ENCODE measurements around the gene SPSB4.
A peak's percentile ranks its signal among the peaks of the same experiment; 100 is the strongest.

The SPSB4 gene

GRCh38 chr3:141152801-141153678 is 101.9 kb downstream of the SPSB4 start:
- DNase-seq (ENCODE audit: low read depth) = no peak

GRCh38 chr3:141153679-141153966 is 102.5 kb downstream of the SPSB4 start:
- no peak for DNase-seq (ENCODE audit: low read depth)

- no peak for DNase-seq (ENCODE audit: low read depth)
These were observed 113.7 kb downstream of the SPSB4 start for GRCh38 chr3:141164852-141165251.

- DNase-seq (ENCODE audit: low read depth) = no peak
These were observed 116.5 kb downstream of the SPSB4 start for GRCh38 chr3:141167681-141168080.

- DNase-seq (ENCODE audit: low read depth) = no peak
These were observed 119.6 kb downstream of the SPSB4 start for GRCh38 chr3:141170678-141171295.

GRCh38 chr3:141174674-141175073 is 123.5 kb downstream of the SPSB4 start:
- no peak for DNase-seq (ENCODE audit: low read depth)

- no peak for DNase-seq (ENCODE audit: low read depth)
These were observed 125.6 kb downstream of the SPSB4 start for GRCh38 chr3:141176775-141177174.

- DNase-seq (ENCODE audit: low read depth) = no peak
These were observed 126.9 kb downstream of the SPSB4 start for GRCh38 chr3:141178026-141178425.

- no peak for DNase-seq (ENCODE audit: low read depth)
These were observed 127.4 kb downstream of the SPSB4 start for GRCh38 chr3:141178551-141178950.

- DNase-seq (ENCODE audit: low read depth) = no peak
These were observed 128.8 kb downstream of the SPSB4 start for GRCh38 chr3:141179983-141180382.

GRCh38 chr3:141181196-141181595 is 130.0 kb downstream of the SPSB4 start:
- no peak for DNase-seq (ENCODE audit: low read depth)

GRCh38 chr3:141181819-141182218 is 130.7 kb downstream of the SPSB4 start:
- DNase-seq (ENCODE audit: low read depth) = no peak

- no peak for DNase-seq (ENCODE audit: low read depth)
These were observed 132.5 kb downstream of the SPSB4 start for GRCh38 chr3:141183606-141184005.

- DNase-seq (ENCODE audit: low read depth) = no peak
These were observed 133.3 kb downstream of the SPSB4 start for GRCh38 chr3:141184430-141184829.

- no peak for DNase-seq (ENCODE audit: low read depth)
These were observed 140.1 kb downstream of the SPSB4 start for GRCh38 chr3:141191097-141191749.

GRCh38 chr3:141192345-141192744 is 141.2 kb downstream of the SPSB4 start:
- peak; percentile 92 for DNase-seq (ENCODE audit: low read depth)

GRCh38 chr3:141193066-141193830 is 142.1 kb downstream of the SPSB4 start:
- DNase-seq (ENCODE audit: low read depth) = no peak
